RWPE1 (cell line): ENCODE results near the gene FNDC10.

Experiments
- CTCF ChIA-PET: fragments of 350-600 bp; sonication (Branson Sonifier 250); formaldehyde crosslinking; extraction: SDS; loops from one replicate; lab custom pipeline; 2021; lab: Yijun Ruan, JAX
- POLR2A ChIA-PET: fragments of 400-600 bp; formaldehyde crosslinking; extraction: SDS; loops from one replicate; lab custom pipeline; 2020; ENCODE audit warnings: antibody characterized with exemption; ENCODE audit not compliant: low non-redundant PET; lab: Yijun Ruan, JAX
- DNase-seq: peaks from one replicate; pipeline ENCODE4 v3.0.0; 2012; ENCODE audit warnings: low spot score
- H3K27ac ChIP-seq: fragments of 450-650 bp; 2 replicates; pipeline ENCODE4 v1.5.1; 2017
- CTCF ChIP-seq: fragments of 450-650 bp; conservative IDR thresholded peaks from 2 replicates; pipeline ENCODE4 v1.5.1; 2017; ENCODE audit warnings: low read depth, mild to moderate bottlenecking

Gene FNDC10

GRCh38 chr1:1582585-1583346 lies 17.2 kb downstream of the FNDC10 start:
- ChIA-PET POLR2A (no interaction called here), CTCF (no interaction called here)
- TF ChIP-seq CTCF = no peak

GRCh38 chr1:1578371-1578940 lies 21.5 kb downstream of the FNDC10 start:
- no peak for DNase-seq
- CTCF ChIA-PET = no interaction called here
- TF ChIP-seq CTCF = no peak
- H3K27ac ChIP-seq = no peak overlapping the region
- POLR2A ChIA-PET = interaction anchor here (0.6 kb wide), 1 partner anchor 327 kb away, joined by 5 read pairs; no protein-coding TSS in a partner anchor

More at GRCh38 chr1:1582585-1583346, 17.2 kb downstream of the FNDC10 start:
- H3K27ac ChIP-seq = no peak overlapping the region
- DNase-seq = no peak

GRCh38 chr1:1577367-1578011 lies 22.4 kb downstream of the FNDC10 start:
- no peak overlapping the region for H3K27ac ChIP-seq
- no peak for DNase-seq
- ChIA-PET CTCF (no interaction called here), POLR2A (no interaction called here)
- TF ChIP-seq CTCF = no peak

GRCh38 chr1:1574721-1575537 lies 25.0 kb downstream of the FNDC10 start, which contains the start of gene SSU72:
TSS of gene SSU72 (minus strand) at chr1:1574863. CDS start at chr1:1574557, 306 bp downstream.
- POLR2A ChIA-PET = interaction anchor here (0.6 kb wide), 1 partner anchor 187 kb away, joined by 3 read pairs; no protein-coding TSS in a partner anchor
- peak within 1 kb of the TSS; percentile 94 for H3K27ac ChIP-seq
- CTCF ChIA-PET = interaction anchor here (1.1 kb wide), 1 partner anchor 23 kb away, joined by 3 read pairs; no protein-coding TSS in a partner anchor
- TF ChIP-seq CTCF = no peak
- DNase-seq = peak; percentile 91

GRCh38 chr1:1573843-1574720 lies 25.9 kb downstream of the FNDC10 start:
- ChIA-PET CTCF (no interaction called here), POLR2A (no interaction called here)
- TF ChIP-seq CTCF = no peak
- peak; percentile 68 for DNase-seq
- H3K27ac ChIP-seq = peak overlapping the region; percentile 94
